AG09309 (cell line): ENCODE measurements around the gene ZGRF1.

ENCODE experiments used
- DNase-seq: peaks from one replicate; pipeline ENCODE4 v3.0.0-alpha.2; 2010; ENCODE audit warnings: low read depth
- H3K4me3 ChIP-seq: 2 replicates; pipeline ENCODE4 v1.5.1; 2011; ENCODE audit warnings: mild to moderate bottlenecking, low read depth, low read length, moderate library complexity; ENCODE audit not compliant: control insufficient read depth
- TF ChIP-seq, protein P1 (sequence below): IDR thresholded peaks from 2 replicates; pipeline ENCODE4 v1.5.1; 2011; ENCODE audit warnings: mild to moderate bottlenecking, low read depth, low read length, inconsistent platforms; ENCODE audit not compliant: insufficient read depth, control insufficient read depth; ENCODE audit errors: missing control alignments

ZGRF1 gene, protein sequence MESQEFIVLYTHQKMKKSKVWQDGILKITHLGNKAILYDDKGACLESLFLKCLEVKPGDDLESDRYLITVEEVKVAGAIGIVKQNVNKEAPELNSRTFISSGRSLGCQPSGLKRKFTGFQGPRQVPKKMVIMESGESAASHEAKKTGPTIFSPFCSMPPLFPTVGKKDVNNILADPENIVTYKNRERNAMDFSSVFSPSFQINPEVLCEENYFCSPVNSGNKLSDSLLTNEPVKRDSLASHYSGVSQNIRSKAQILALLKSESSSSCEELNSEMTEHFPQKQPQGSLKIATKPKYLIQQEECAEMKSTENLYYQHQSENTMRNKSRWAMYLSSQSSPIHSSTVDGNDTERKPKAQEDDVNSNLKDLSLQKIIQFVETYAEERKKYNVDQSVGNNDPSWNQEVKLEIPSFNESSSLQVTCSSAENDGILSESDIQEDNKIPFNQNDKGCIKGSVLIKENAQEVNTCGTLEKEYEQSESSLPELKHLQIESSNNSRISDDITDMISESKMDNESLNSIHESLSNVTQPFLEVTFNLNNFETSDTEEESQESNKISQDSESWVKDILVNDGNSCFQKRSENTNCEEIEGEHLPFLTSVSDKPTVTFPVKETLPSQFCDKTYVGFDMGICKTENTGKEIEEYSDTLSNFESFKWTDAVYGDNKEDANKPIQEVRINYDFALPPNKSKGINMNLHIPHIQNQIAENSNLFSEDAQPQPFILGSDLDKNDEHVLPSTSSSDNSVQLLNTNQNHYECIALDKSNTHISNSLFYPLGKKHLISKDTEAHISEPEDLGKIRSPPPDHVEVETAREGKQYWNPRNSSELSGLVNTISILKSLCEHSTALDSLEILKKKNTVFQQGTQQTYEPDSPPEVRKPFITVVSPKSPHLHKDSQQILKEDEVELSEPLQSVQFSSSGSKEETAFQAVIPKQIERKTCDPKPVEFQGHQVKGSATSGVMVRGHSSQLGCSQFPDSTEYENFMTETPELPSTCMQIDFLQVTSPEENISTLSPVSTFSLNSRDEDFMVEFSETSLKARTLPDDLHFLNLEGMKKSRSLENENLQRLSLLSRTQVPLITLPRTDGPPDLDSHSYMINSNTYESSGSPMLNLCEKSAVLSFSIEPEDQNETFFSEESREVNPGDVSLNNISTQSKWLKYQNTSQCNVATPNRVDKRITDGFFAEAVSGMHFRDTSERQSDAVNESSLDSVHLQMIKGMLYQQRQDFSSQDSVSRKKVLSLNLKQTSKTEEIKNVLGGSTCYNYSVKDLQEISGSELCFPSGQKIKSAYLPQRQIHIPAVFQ (N-terminal part only)

DNA sequence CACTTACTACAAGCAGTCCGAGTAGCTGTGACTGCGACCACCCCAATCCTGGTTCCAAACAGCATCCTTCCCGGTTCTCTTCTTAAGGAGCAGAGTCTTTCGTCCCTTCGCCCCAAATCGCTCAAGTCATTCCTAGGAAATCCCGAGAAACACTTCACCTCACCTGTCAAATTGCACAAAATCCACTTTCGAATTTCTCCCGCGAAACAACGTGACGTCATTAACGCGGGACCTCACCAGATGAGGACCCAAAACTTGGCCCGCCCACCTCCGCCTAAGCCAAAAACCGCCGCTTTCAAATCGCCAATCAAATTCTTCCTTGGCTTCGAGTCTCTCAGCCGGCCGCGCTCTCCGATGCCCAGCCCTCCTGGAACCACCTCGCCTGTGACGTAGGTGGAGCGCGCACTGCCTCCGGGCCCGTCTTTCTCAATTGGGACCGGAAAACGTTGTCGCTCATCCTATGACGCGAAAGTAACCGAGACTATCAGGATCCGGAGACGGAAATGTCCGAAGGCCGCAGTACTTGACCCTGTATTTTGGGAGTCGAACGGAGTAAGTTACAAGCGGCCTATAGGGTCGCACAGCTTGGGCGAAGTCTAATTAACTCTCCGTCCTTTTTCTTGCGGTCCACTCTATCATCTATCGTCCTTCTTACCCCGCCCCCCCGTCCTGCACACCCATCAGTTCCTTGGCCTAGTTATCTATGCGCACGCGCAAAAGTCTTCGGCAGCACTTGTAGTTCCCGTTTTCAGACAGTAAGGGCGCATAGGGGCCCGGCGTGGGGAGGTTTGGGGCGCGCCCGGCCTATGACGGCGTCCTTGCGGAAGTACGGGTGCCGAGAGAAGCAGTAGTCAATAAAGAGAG lies at the start of gene ZGRF1, which contains the start of gene LARP7:
ZGRF1 (minus strand) TSS at position 222 of the 864 bp plus-strand sequence. CDS start 3,733 bp downstream, outside the sequence.
LARP7 (plus strand) TSS at position 456 of the 864 bp plus-strand sequence. CDS start 7,527 bp downstream, outside the sequence.
- TF ChIP-seq, protein P1, sequence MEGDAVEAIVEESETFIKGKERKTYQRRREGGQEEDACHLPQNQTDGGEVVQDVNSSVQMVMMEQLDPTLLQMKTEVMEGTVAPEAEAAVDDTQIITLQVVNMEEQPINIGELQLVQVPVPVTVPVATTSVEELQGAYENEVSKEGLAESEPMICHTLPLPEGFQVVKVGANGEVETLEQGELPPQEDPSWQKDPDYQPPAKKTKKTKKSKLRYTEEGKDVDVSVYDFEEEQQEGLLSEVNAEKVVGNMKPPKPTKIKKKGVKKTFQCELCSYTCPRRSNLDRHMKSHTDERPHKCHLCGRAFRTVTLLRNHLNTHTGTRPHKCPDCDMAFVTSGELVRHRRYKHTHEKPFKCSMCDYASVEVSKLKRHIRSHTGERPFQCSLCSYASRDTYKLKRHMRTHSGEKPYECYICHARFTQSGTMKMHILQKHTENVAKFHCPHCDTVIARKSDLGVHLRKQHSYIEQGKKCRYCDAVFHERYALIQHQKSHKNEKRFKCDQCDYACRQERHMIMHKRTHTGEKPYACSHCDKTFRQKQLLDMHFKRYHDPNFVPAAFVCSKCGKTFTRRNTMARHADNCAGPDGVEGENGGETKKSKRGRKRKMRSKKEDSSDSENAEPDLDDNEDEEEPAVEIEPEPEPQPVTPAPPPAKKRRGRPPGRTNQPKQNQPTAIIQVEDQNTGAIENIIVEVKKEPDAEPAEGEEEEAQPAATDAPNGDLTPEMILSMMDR: peak; percentile 94
- peak; percentile 95 for DNase-seq
- peak within 1 kb of the TSS; percentile 90 for H3K4me3 ChIP-seq

DNA sequence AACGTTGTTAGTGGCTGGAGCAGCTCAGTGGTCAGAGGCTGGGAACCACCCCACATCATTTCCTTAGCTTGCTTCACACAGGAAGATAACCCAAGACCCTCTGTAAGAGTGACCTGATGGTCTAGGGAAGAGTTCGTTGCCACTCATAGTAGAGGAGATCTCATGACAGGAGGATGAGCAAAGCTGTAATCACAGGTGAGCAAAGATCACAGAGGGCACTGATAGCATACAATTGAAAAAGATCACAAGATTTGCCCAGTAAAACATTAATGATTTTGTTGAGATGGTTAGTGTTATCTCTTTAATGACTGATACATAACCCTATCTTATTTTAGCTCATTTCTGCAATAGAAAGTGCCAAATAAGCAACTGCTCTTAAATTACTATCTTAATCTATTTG lies 44.3 kb upstream of the ZGRF1 start:
- no peak overlapping the region for H3K4me3 ChIP-seq
- TF ChIP-seq, protein P1: no peak
- DNase-seq: no peak

DNA sequence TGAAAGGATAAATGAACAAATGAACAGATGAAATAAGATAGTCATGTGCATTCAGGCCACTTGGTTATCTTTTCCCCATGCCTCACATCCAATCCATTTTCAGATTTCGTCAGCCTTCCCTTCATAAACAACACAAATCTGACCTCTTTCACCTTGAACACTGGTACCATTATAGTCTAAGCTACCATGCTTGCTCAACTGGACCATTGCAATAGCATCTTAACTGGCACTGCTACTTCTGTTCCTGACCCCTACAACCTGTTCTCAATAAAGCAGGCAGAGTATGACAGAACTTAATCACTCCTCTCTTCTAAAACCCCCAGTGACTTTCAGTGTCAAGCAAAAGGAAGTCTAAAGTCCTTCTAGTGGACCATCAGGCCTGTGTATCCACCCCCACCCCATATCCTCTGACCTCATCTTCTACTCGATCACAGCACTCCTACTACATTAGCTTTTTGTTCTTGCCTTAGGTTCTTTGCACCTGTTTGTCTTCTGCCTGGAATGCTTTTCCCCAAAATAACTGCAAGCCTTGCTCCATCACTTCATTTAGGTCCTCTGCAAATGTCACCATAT lies 40.9 kb upstream of the ZGRF1 start:
- TF ChIP-seq, protein P1: no peak
- DNase-seq: no peak
- H3K4me3 ChIP-seq: no peak overlapping the region

DNA sequence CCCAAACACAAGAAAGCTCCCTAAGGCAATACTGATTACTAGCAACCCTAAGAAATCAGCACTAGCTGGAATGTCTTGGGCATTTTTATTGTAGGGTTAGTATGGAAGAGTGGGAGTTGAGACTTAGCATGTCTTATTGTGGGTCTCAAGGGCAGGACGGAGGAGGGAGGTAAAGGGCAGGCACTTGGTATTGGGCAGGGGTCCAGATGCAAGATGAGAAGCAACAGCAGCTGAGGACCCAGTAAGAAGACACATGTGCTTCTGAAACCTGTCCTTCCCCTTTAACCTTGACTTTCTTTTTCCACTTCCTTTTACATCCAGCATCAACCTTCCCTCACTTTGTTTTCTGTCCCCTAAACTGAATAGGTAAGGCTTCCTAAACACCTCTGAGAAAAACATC lies 37.7 kb upstream of the ZGRF1 start:
- no peak for DNase-seq
- H3K4me3 ChIP-seq: no peak overlapping the region
- TF ChIP-seq, protein P1: no peak

DNA sequence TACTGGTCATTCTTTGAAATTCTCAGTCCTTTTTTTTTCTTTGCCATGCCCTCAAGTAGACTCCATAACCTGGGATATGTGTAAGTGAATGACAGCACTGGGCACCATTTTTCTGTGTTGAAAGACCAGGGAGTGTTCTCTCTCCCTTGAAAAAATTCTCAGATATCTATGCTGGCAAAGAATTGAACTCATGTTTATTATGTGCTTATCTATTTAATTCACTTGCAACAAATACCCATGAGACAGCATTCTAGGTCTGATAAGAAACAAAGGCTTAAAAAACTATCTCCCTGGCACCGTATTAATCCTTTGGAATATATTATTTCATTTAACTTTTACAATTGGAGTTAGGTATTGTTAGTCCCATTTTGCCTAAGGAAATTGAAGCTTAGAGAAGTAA lies 37.0 kb upstream of the ZGRF1 start:
- no peak for DNase-seq
- no peak overlapping the region for H3K4me3 ChIP-seq
- TF ChIP-seq, protein P1: no peak
